ENCODE results near the gene BTN1A1.

Gene BTN1A1

DNA sequence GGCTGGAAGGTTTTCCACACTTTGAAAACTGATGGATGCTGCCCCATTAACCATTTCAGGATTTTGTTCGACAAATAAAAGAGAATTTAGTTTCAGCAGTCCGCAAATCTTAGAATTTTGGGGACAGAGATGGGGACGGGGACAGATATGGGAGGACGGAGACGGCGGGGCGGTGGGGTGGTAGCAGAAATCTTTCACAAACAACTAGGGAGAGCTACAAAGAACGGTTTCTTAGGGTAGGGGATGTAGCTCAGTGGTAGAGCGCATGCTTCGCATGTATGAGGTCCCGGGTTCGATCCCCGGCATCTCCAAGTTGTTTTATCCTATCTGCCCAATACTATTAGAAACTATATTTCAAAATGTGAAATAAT, 53.1 kb downstream of the BTN1A1 start:
- H3K4me1 ChIP-seq (ENCODE audit: control insufficient read depth in 1 of 2, insufficient read depth in 1 of 2, low read depth in 1 of 2, low read length in 1 of 2) = peaks cover 35 to 36% of the 10 kb centered on the region in 2 experiments
- H3K27me3 ChIP-seq = peaks cover 52% of the 10 kb centered on the region
- TF ChIP-seq, protein P1, sequence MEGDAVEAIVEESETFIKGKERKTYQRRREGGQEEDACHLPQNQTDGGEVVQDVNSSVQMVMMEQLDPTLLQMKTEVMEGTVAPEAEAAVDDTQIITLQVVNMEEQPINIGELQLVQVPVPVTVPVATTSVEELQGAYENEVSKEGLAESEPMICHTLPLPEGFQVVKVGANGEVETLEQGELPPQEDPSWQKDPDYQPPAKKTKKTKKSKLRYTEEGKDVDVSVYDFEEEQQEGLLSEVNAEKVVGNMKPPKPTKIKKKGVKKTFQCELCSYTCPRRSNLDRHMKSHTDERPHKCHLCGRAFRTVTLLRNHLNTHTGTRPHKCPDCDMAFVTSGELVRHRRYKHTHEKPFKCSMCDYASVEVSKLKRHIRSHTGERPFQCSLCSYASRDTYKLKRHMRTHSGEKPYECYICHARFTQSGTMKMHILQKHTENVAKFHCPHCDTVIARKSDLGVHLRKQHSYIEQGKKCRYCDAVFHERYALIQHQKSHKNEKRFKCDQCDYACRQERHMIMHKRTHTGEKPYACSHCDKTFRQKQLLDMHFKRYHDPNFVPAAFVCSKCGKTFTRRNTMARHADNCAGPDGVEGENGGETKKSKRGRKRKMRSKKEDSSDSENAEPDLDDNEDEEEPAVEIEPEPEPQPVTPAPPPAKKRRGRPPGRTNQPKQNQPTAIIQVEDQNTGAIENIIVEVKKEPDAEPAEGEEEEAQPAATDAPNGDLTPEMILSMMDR (IDR thresholded peaks at IDR 0.05) = no peak
- H3K4me3 ChIP-seq (ENCODE audit: low read depth in 1 of 2, low read length in 1 of 2) = peak overlapping the region in 1 of 2 experiments; percentile 22
- H3K9me3 ChIP-seq = no peaks in the 10 kb centered on the region
- no peaks in the 10 kb centered on the region for H3K36me3 ChIP-seq
- no peak overlapping the region for H3K27ac ChIP-seq

- Histone ChIP-seq H3K9me3 (no peaks in the 10 kb centered on the region), H3K36me3 (no peaks in the 10 kb centered on the region), H3K4me3 (ENCODE audit: low read depth in 1 of 2, low read length in 1 of 2) (peak overlapping the region; percentile 22 to 26), H3K4me1 (ENCODE audit: control insufficient read depth in 1 of 2, insufficient read depth in 1 of 2, low read depth in 1 of 2, low read length in 1 of 2) (peaks cover 35 to 36% of the 10 kb centered on the region in 2 experiments), H3K27ac (no peak overlapping the region), H3K27me3 (peaks cover 52% of the 10 kb centered on the region)
- TF ChIP-seq, protein P1 (IDR thresholded peaks at IDR 0.05) = no peak
Measured at GRCh38 chr6:26553635-26554446, 53.7 kb downstream of the BTN1A1 start.

DNA sequence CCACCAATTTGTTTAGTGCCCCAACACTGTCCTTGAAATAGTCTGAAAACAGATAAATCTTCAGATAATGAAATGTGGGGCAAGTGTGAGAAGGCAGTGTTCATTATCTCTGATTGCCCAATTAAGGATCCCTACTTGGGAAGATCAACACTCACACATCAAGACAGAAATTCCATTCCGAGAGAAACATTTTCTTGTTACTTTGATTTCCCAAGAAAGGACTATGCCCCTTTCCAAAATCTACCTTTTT, 54.3 kb downstream of the BTN1A1 start:
- Histone ChIP-seq H3K4me1 (ENCODE audit: control insufficient read depth in 1 of 2, insufficient read depth in 1 of 2, low read depth in 1 of 2, low read length in 1 of 2) (peaks cover 35 to 36% of the 10 kb centered on the region in 2 experiments), H3K27ac (no peak overlapping the region), H3K27me3 (peaks cover 52% of the 10 kb centered on the region), H3K4me3 (ENCODE audit: low read depth in 1 of 2, low read length in 1 of 2) (peak overlapping the region; percentile 11 to 38), H3K36me3 (no peaks in the 10 kb centered on the region), H3K9me3 (no peaks in the 10 kb centered on the region)
- TF ChIP-seq, protein P1 (IDR thresholded peaks at IDR 0.05) = no peak

DNA sequence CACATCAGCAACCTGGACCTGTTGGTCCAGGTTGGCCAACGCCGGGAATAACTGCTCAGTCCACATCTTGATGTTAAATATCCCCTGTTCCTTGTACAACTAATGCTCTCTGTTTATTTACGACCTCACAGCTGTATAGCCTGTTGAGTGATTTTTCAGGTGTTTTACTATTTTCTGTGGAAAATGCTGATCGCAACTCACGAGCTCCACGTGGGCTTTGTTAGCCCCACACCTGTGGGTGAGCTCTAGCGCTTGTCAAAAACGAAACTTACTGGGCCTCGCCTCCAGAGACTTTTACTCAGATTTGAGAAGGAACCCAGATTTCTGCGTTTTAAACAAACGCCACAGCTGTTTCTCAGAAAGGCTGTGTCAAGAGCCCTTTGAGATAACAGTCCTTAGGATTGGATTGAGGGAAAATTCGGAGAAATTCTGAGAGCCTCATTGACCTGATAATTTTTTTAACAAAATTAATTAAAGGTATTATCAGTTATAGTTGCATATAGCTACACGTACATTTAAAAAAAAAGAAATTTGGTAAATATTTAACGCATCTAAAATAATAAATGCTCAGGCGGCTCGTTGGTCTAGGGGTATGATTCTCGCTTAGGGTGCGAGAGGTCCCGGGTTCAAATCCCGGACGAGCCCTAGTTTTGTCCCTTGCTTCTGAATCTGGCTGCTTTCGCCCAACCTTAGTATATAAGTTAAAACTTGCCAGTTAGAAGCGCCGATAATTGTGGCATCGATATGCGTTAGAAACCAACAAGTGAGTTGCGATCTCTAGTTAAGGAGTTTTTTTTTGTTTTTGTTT, 54.8 kb downstream of the BTN1A1 start:
- H3K9me3 ChIP-seq = no peaks in the 10 kb centered on the region
- H3K4me3 ChIP-seq (ENCODE audit: low read depth in 1 of 2, low read length in 1 of 2) = peak overlapping the region; percentile 11 to 38
- peaks cover 52% of the 10 kb centered on the region for H3K27me3 ChIP-seq
- no peaks in the 10 kb centered on the region for H3K36me3 ChIP-seq
- no peak overlapping the region for H3K27ac ChIP-seq
- TF ChIP-seq, protein P1 (IDR thresholded peaks at IDR 0.05) = no peak
- H3K4me1 ChIP-seq (ENCODE audit: control insufficient read depth in 1 of 2, insufficient read depth in 1 of 2, low read depth in 1 of 2, low read length in 1 of 2) = peaks cover 34% of the 10 kb centered on the region in 2 experiments

DNA sequence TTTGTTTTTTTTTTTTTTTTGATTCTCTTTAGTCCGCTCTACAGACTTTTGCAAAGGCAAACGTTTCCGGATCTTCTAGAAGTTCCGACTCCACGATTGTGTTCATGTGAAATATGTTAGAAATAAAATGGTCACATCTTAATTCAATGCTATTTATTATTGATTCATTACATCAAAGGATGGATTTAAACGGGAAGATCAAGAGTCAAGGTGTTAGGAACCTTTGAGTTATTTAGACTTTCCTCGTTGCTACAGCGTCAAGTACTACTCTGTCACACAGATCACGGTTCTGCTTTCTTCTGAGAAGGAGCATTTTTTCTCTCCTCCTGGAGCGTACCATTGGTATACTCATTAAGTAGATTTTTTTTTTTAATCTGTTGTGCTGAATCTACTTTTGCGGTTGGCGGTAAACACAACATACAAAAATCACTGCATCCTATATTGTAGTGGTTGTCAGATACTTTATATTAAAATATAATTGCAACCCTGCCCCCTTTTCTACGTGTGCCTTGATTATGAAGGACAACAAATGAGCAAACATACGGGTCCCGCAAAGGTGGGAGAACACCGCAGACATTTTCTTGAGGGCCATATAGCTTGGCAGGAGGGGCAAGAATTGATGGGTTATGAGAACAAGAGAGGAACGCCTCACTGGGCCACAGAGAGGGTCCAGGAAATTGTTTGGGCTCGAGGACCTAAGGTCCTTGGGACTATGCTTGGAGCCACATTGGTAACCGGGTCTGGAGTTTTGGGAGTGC, 55.6 kb downstream of the BTN1A1 start:
- H3K4me3 ChIP-seq (ENCODE audit: low read depth in 1 of 2, low read length in 1 of 2) = peak overlapping the region in 1 of 2 experiments; percentile 38
- no peak overlapping the region for H3K27ac ChIP-seq
- H3K4me1 ChIP-seq (ENCODE audit: control insufficient read depth in 1 of 2, insufficient read depth in 1 of 2, low read depth in 1 of 2, low read length in 1 of 2) = peaks cover 26% of the 10 kb centered on the region in 2 experiments
- TF ChIP-seq, protein P1 (IDR thresholded peaks at IDR 0.05) = no peak
- H3K27me3 ChIP-seq = peaks cover 49% of the 10 kb centered on the region
- H3K9me3 ChIP-seq = no peaks in the 10 kb centered on the region
- H3K36me3 ChIP-seq = no peaks in the 10 kb centered on the region

All from neutrophil (primary cell).